Pons (tissue), 1 donor: ENCODE data around the gene SCN3B.

Source experiments
- DNase-seq: peaks from one replicate; pipeline ENCODE4 v3.0.0-alpha.2; 2016; ENCODE audit warnings: low spot score

Gene SCN3B

GRCh38 chr11:123594921-123595320 is 59.5 kb downstream of the SCN3B start:
- no peak for DNase-seq

GRCh38 chr11:123594188-123594901 is 60.1 kb downstream of the SCN3B start:
- no peak for DNase-seq

GRCh38 chr11:123593570-123593969 is 60.9 kb downstream of the SCN3B start:
- DNase-seq: no peak

GRCh38 chr11:123590296-123590912 is 64.0 kb downstream of the SCN3B start:
- no peak for DNase-seq

GRCh38 chr11:123588864-123589262 is 65.6 kb downstream of the SCN3B start:
- DNase-seq: no peak

- no peak for DNase-seq
These were observed 66.1 kb downstream of the SCN3B start for GRCh38 chr11:123588117-123588863.

- DNase-seq: no peak
These were observed 66.9 kb downstream of the SCN3B start for GRCh38 chr11:123587559-123587958.

- DNase-seq: no peak
These were observed 67.4 kb downstream of the SCN3B start for GRCh38 chr11:123587044-123587443.

GRCh38 chr11:123586568-123586967 is 67.9 kb downstream of the SCN3B start:
- no peak for DNase-seq

GRCh38 chr11:123585706-123586105 is 68.7 kb downstream of the SCN3B start:
- DNase-seq: no peak

GRCh38 chr11:123585206-123585605 is 69.2 kb downstream of the SCN3B start:
- no peak for DNase-seq

- no peak for DNase-seq
These were observed 69.7 kb downstream of the SCN3B start for GRCh38 chr11:123584737-123585136.

- DNase-seq: no peak
These were observed 70.2 kb downstream of the SCN3B start for GRCh38 chr11:123584186-123584585.

GRCh38 chr11:123582992-123583504 is 71.4 kb downstream of the SCN3B start:
- no peak for DNase-seq

GRCh38 chr11:123581651-123582399 is 72.6 kb downstream of the SCN3B start:
- DNase-seq: no peak

- no peak for DNase-seq
These were observed 73.7 kb downstream of the SCN3B start for GRCh38 chr11:123580557-123581275.

GRCh38 chr11:123580137-123580536 is 74.3 kb downstream of the SCN3B start:
- no peak for DNase-seq

- DNase-seq: no peak
These were observed 75.0 kb downstream of the SCN3B start for GRCh38 chr11:123579482-123579812.
